ENCODE measurements around the gene ADORA2B. TPM values are rescaled to one million over a fixed set of nuclear protein-coding genes. Genes with fewer than 3 reads are reported as not detected.

ADORA2B gene
- total and polyA plus RNA-seq, 2 of the 8 experiments (the other 6 are each of a cell fraction or from before 2014, with no cell fraction given): 2.6 to 8.2 TPM

GRCh38 chr17:15971098-15971678 lies 26.3 kb downstream of the ADORA2B start:
- no peak overlapping the region for H3K14ac ChIP-seq (ENCODE audit: insufficient read length)
- H3K79me1 ChIP-seq (ENCODE audit: low read depth, low read length): 0 out of 2 replicates have a peak, but pooled peaks cover 3% of the 10 kb centered on the region
- no peak overlapping the region for H3K4ac ChIP-seq (replicated peaks; ENCODE audit: insufficient read length, low read depth, low read length)
- no peaks in the 10 kb centered on the region; a peak in 3 of 8 replicates for H3K36me3 ChIP-seq (ENCODE audit: control insufficient read depth in 2 of 4, insufficient read depth in 4 of 4, low read length in 3 of 4)
- H4K5ac ChIP-seq (ENCODE audit: insufficient read length, low read depth, low read length): no peak overlapping the region
- peaks cover 5% of the 10 kb centered on the region for H3K23me2 ChIP-seq (ENCODE audit: low read depth, low read length)
- no peak overlapping the region for H3K4me3 ChIP-seq (ENCODE audit: extremely low read depth in 1 of 4, insufficient read depth in 2 of 4, low read depth in 3 of 4, low read length in 4 of 4)
- POLR2A ChIA-PET (ENCODE audit: partially characterized antibody): interaction anchor here (1.0 to 3.0 kb wide), 5 partner anchors 11 to 409 kb away, joined by 3 to 11 read pairs (median 6); partner anchors contain the start of genes TTC19, UBB and ZSWIM7
- no peak for FAIRE-seq
- H3K23ac ChIP-seq (ENCODE audit: insufficient read length): no peak overlapping the region
- no peak overlapping the region for H2AK5ac ChIP-seq (ENCODE audit: low read depth, low read length)
- no peak overlapping the region for H2BK5ac ChIP-seq (ENCODE audit: low read depth, low read length)
- DNase-seq (ENCODE audit: low read depth in 1 of 2, low spot score in 2 of 2): no peak
- H3K27ac ChIP-seq (ENCODE audit: low read depth, low read length): no peak overlapping the region
- H3K9me3 ChIP-seq (ENCODE audit: insufficient read depth in 2 of 2, low read depth in 1 of 2, low read length in 1 of 2): no peaks in the 10 kb centered on the region
- no peak overlapping the region for H3K9ac ChIP-seq (replicated peaks in 1 of 4; ENCODE audit: extremely low read depth in 1 of 4, low read depth in 3 of 4, low read length in 3 of 4)
- no peak overlapping the region for H3K4me2 ChIP-seq (ENCODE audit: insufficient read depth in 1 of 2, low read depth in 2 of 2, low read length in 2 of 2)
- H2AFZ ChIP-seq (ENCODE audit: low read length): no peak overlapping the region
- H4K20me1 ChIP-seq (replicated peaks in 1 of 2; ENCODE audit: control insufficient read depth in 1 of 2, insufficient read depth in 2 of 2, low read length in 2 of 2): no peaks in the 10 kb centered on the region
- no peaks in the 10 kb centered on the region for H3K27me3 ChIP-seq (replicated peaks in 1 of 4; ENCODE audit: control insufficient read depth in 3 of 4, extremely low read depth in 1 of 4, insufficient read depth in 3 of 4, low read length in 3 of 4)
- H4K8ac ChIP-seq (ENCODE audit: extremely low read depth, insufficient read depth, low read length): no peak overlapping the region
- H3K79me2 ChIP-seq (ENCODE audit: control insufficient read depth in 1 of 2, insufficient read depth in 2 of 2, low read length in 2 of 2): no peaks in the 10 kb centered on the region
- H3K4me1 ChIP-seq (replicated peaks in 1 of 4; ENCODE audit: control insufficient read depth in 3 of 4, insufficient read depth in 4 of 4, low read length in 3 of 4): peaks cover 6 to 22% (median 14%) of the 10 kb centered on the region in 4 experiments
- TF ChIP-seq CHD1 (IDR thresholded peaks at IDR 0.05; ENCODE audit: low read depth, low read length) (no peak), NANOG (IDR thresholded peaks at IDR 0.05; ENCODE audit: insufficient read depth, low read depth, low read length, poor library complexity, severe bottlenecking) (no peak), SRF (IDR thresholded peaks at IDR 0.05; ENCODE audit: low read depth, low read length) (no peak), KDM1A (IDR thresholded peaks at IDR 0.05; ENCODE audit: borderline replicate concordance, low read length) (no peak), RNF2 (IDR thresholded peaks at IDR 0.05; ENCODE audit: borderline replicate concordance, low read depth, low read length, missing control alignments, poor library complexity, severe bottlenecking) (no peak), CREB1 (IDR thresholded peaks at IDR 0.05) (no peak), SP1 (IDR thresholded peaks at IDR 0.05; ENCODE audit: low read depth, low read length) (no peak), HDAC6 (IDR thresholded peaks at IDR 0.05; ENCODE audit: low read depth, low read length) (no peak), NRF1 (IDR thresholded peaks at IDR 0.05; ENCODE audit: low read depth, low read length) (no peak)
- CTCF ChIA-PET (ENCODE audit: partially characterized antibody): interaction anchor here (0.7 kb wide), 2 partner anchors 22 to 26 kb away, joined by 3 to 4 read pairs; partner anchors contain the start of gene ADORA2B
- no peak overlapping the region for H3K18ac ChIP-seq (ENCODE audit: extremely low read depth, low read length)
- H3K56ac ChIP-seq (replicated peaks; ENCODE audit: insufficient read length, low read depth, low read length): no peak overlapping the region
- H4K91ac ChIP-seq (replicated peaks; ENCODE audit: insufficient read length, low read length): no peak overlapping the region
- WGBS, 2 experiments (ENCODE audit: extremely low coverage in 1 of 2, insufficient coverage in 1 of 2, insufficient read length in 1 of 2, insufficient replicate concordance in 2 of 2, low coverage in 1 of 2, low lambda C conversion rate in 2 of 2, missing lambda C conversion rate in 1 of 2): 88% methylated on average over 5 of the region's 5 CpGs; no CpG with 5 or more reads in 1 of the 2 experiments
- no peak overlapping the region for H2BK20ac ChIP-seq (ENCODE audit: low read length)
- H2BK15ac ChIP-seq (ENCODE audit: low read length): no peak overlapping the region
- H2BK12ac ChIP-seq (ENCODE audit: low read depth, low read length): no peak overlapping the region
- H2BK120ac ChIP-seq (replicated peaks; ENCODE audit: low read depth, low read length): no peak overlapping the region
